GM20000 (cell line): ENCODE results near the gene BTBD8.

Experiments
- DNase-seq: peaks from one replicate; pipeline ENCODE4 v3.0.0; 2012; ENCODE audit warnings: low spot score
- CTCF ChIP-seq: IDR thresholded peaks from 2 replicates; pipeline ENCODE4 v1.5.1; 2012; ENCODE audit warnings: mild to moderate bottlenecking, control low read depth; ENCODE audit errors: extremely low read depth, missing control alignments

BTBD8 gene

GRCh38 chr1:92165389-92165788 is 85.2 kb downstream of the BTBD8 start:
- DNase-seq: no peak
- TF ChIP-seq CTCF: no peak

- DNase-seq: no peak
Measured at GRCh38 chr1:92167151-92167550, 87.0 kb downstream of the BTBD8 start.

DNA sequence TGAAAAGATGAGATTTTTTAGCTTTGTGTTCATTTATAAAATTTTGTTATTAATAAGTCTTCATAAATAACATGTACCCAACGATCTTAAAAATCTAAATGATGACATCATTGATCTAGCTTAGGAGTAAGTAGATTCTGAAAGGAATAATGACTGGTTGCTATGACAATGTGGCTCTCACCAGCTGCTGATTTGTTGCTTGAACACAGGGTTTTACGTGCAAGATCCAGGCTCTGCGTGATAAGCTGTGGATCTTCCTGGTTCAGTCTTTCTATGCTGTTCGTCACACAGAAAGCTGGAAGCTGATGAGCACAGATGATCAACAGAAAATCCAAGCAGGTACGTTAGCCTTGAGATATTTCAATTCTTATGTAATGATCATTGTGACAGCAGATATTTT is 88.5 kb downstream of the BTBD8 start:
- TF ChIP-seq CTCF: no peak
- no peak for DNase-seq

More at GRCh38 chr1:92167151-92167550, 87.0 kb downstream of the BTBD8 start:
- TF ChIP-seq CTCF: no peak

DNA sequence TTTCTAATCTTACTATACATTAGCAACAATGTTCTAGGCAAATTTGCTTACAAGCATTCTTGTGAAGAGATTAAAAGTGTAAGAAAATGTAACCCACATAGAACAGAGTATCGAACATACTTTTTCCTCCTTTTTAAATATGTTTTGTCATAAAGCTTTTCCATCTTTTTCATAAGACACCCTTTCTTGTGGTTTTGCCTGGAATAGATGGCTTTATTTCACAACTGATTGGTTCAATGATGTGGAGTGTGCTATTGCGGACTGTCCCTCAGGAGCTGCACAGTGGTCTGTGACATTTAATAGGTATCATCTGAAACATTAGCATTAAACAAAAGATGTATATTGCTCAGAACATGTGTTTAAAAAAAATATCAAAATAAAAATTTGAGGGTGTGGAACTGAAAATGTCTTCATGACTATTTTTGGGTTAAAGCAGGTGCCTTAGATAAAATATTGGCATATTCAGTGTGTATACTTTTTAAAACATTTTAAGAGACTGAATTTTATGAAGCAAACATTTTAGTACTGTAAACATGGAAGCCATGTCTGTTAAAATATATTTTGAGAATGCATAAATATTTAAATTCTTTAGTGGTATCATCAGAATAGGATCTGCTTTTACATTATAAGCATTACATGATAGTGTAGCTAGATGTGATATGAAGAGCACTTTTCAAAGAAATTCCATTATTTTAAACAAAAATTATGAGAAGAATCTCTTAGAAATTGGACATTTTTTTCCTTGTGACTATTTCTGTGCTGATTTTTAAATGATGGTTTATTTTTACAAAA is 89.3 kb downstream of the BTBD8 start:
- no peak for TF ChIP-seq CTCF
- no peak for DNase-seq

DNA sequence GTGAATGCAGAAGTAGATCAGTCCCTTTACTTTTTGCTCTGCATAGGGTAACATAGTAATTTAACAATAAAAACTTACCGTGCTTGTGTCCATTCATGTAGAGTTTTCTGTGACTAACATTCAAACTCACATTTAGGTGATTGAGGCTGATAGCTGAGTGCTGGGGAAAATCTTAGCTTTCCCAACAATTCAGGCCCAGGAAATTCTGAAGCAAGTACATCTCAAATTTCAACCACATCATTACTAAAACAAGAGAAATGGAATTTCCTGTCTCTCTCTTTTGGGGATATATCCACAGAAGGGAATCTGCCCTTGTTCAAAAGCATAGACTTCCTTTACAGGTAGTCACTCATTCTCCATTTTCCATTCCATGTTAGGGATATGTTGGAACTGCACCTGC is 104.5 kb downstream of the BTBD8 start:
- TF ChIP-seq CTCF: no peak
- DNase-seq: no peak

GRCh38 chr1:92186081-92186480 is 105.9 kb downstream of the BTBD8 start:
- no peak for TF ChIP-seq CTCF
- no peak for DNase-seq

DNA sequence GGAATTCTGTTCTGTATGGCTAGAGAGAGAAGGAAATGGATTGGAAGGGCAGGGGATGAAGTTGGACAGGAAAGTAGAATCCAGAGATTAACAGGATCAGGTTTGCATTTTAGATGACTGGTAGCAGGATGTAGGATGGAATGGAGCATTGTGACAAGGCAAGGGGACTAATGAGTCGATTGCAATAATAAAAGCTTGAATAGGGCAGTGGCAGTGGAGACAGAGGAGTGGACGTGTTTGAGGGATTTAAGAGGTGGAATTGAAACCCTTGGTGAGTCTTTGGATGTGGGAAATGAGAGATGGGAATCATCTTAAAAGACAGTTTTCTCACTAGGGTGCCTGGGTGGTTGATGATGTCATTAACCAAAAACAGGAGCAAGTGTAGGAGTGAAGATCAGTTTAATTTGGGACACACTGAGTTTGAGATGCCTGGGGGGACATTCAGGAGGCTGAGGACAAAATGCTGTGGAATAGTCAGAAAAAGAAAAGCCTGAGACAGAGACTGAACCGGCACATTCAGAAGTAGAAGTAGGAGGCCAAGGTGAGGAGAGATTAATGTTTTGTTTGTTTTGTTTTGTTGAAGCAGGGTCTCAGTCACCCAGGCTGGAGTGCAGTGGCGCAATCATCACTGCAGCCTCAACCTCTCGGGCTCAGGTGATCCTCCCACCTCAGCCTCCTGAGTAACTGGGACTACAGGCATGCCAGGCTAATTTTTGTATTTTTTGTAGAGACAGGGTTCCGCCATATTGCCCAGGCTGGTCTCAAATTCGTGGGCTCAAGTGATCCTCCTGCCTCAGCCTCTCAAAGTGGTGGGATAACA is 108.5 kb downstream of the BTBD8 start:
- no peak for DNase-seq
- TF ChIP-seq CTCF: no peak
